Neural cell (in vitro differentiated cells): Measurements from ENCODE around the gene CYP46A1. TPM values are rescaled to one million over a fixed set of nuclear protein-coding genes. Genes with fewer than 3 reads are reported as not detected.

Source experiments
- H2AFZ ChIP-seq: fragments of 200-600, 300-800 bp; sonication (generic), shearing (Covaris generic); 2 replicates; pipeline ENCODE4 v1.6.0; 2014; ENCODE audit warnings: low read depth, mild to moderate bottlenecking, antibody characterized with exemption, low read length, moderate library complexity
- H3F3A ChIP-seq: fragments of 200-600 bp; shearing (Covaris generic); 2 replicates; pipeline ENCODE4 v1.6.1; 2016; ENCODE audit warnings: mild to moderate bottlenecking, moderate library complexity, mixed read lengths, antibody characterized with exemption, low read length; ENCODE audit not compliant: insufficient read depth, poor library complexity, severe bottlenecking
- H3K27ac ChIP-seq: fragments of 200-600, 300-800 bp; sonication (generic), shearing (Covaris generic); 2 replicates; pipeline ENCODE4 v1.5.1; 2014; ENCODE audit warnings: mild to moderate bottlenecking, low read length, moderate library complexity
- H3K27me3 ChIP-seq: fragments of 300-800, 200-600 bp; sonication (generic), shearing (Covaris generic); 2 replicates; pipeline ENCODE4 v1.6.0; 2014; ENCODE audit warnings: mild to moderate bottlenecking, low read depth, low read length, moderate library complexity; ENCODE audit not compliant: insufficient read depth
- H3K36me3 ChIP-seq: fragments of 300-800, 200-600 bp; sonication (generic), shearing (Covaris generic); 2 replicates; pipeline ENCODE4 v1.5.1; 2014; ENCODE audit warnings: mild to moderate bottlenecking, antibody characterized with exemption, low read length, moderate library complexity; ENCODE audit not compliant: insufficient read depth
- H3K4me2 ChIP-seq: fragments of 300-800, 200-600 bp; sonication (generic), shearing (Covaris generic); 2 replicates; pipeline ENCODE4 v1.6.0; 2014; ENCODE audit warnings: mild to moderate bottlenecking, low read length
- H3K4me3 ChIP-seq: fragments of 300-800, 200-600 bp; sonication (generic), shearing (Covaris generic); 2 replicates; pipeline ENCODE4 v1.5.1; 2014; ENCODE audit warnings: mild to moderate bottlenecking, low read length, moderate library complexity
- H3K79me2 ChIP-seq: fragments of 200-600 bp; shearing (Covaris generic); replicated peaks from 2 replicates; pipeline ENCODE4 v1.6.0; 2014; ENCODE audit warnings: mild to moderate bottlenecking, low read length, moderate library complexity; ENCODE audit not compliant: insufficient read depth
- H3K9ac ChIP-seq: fragments of 300-800, 200-600 bp; sonication (generic), shearing (Covaris generic); 2 replicates; pipeline ENCODE4 v1.6.1; 2016; ENCODE audit warnings: mild to moderate bottlenecking, low read length, mixed read lengths
- H3K9me2 ChIP-seq: fragments of 200-600 bp; shearing (Covaris generic); 2 replicates; pipeline ENCODE4 v1.6.1; 2016; ENCODE audit warnings: mild to moderate bottlenecking, low read length, mixed read lengths; ENCODE audit not compliant: insufficient read depth
- H3K9me3 ChIP-seq: fragments of 200-600, 300-800 bp; sonication (generic), shearing (Covaris generic); 2 replicates; pipeline ENCODE4 v1.6.1; 2016; ENCODE audit warnings: mild to moderate bottlenecking, mixed run types, low read length, moderate library complexity, mixed read lengths
- H4K20me1 ChIP-seq: fragments of 200-600 bp; shearing (Covaris generic); 2 replicates; pipeline ENCODE4 v1.6.1; 2016; ENCODE audit warnings: mild to moderate bottlenecking, mixed run types; ENCODE audit not compliant: insufficient read depth
- EP300 ChIP-seq: fragments of 450-650 bp; conservative IDR thresholded peaks from 2 replicates; pipeline ENCODE4 v1.6.1; 2014; ENCODE audit warnings: antibody characterized with exemption, mild to moderate bottlenecking, moderate library complexity; ENCODE audit not compliant: poor library complexity, severe bottlenecking
- EZH2 ChIP-seq: fragments of 200-600, 300-800 bp; shearing (Covaris generic), sonication (generic); IDR thresholded peaks from 2 replicates; pipeline ENCODE4 v1.6.1; 2014; ENCODE audit warnings: antibody characterized with exemption, low read length, borderline replicate concordance, mild to moderate bottlenecking; ENCODE audit not compliant: insufficient read depth, poor library complexity, severe bottlenecking
- MXI1 ChIP-seq: fragments of 450-650 bp; conservative IDR thresholded peaks from 2 replicates; pipeline ENCODE4 v1.6.1; 2014; ENCODE audit warnings: antibody characterized with exemption, mild to moderate bottlenecking; ENCODE audit not compliant: poor library complexity, severe bottlenecking
- POLR2AphosphoS5 ChIP-seq: IDR thresholded peaks from 2 replicates; pipeline ENCODE4 v1.6.1; 2012
- RAD21 ChIP-seq: fragments of 450-650 bp; conservative IDR thresholded peaks from 2 replicates; pipeline ENCODE4 v1.6.1; 2014; ENCODE audit warnings: antibody characterized with exemption, mild to moderate bottlenecking, moderate library complexity
- SMC3 ChIP-seq: fragments of 450-650 bp; conservative IDR thresholded peaks from 2 replicates; pipeline ENCODE4 v1.6.1; 2014; ENCODE audit warnings: antibody characterized with exemption, mild to moderate bottlenecking, moderate library complexity; ENCODE audit not compliant: poor library complexity
- TAF1 ChIP-seq: IDR thresholded peaks from 2 replicates; pipeline ENCODE4 v1.6.1; 2012; ENCODE audit warnings: low read depth
- polyA plus RNA-seq: library from polyadenylated mRNA; depleted of rRNA; stranded (reverse); fragments of >200 nt; gene quantifications from 2 replicates; pipeline ENCODE4 v1.2.3, GENCODE V29; 2014
- TF ChIP-seq, protein P1 (sequence below): fragments of 450-650 bp; IDR thresholded peaks from 2 replicates; pipeline ENCODE4 v1.5.1; 2014; ENCODE audit warnings: antibody characterized with exemption, mild to moderate bottlenecking, moderate library complexity; ENCODE audit not compliant: poor library complexity, severe bottlenecking
- TF ChIP-seq, protein P2 (sequence below): IDR thresholded peaks from 2 replicates; pipeline ENCODE4 v1.6.1; 2012; ENCODE audit warnings: borderline replicate concordance

CYP46A1 gene
- polyA plus RNA-seq, 1 donor from 2014 or later, result 5.4 TPM

DNA sequence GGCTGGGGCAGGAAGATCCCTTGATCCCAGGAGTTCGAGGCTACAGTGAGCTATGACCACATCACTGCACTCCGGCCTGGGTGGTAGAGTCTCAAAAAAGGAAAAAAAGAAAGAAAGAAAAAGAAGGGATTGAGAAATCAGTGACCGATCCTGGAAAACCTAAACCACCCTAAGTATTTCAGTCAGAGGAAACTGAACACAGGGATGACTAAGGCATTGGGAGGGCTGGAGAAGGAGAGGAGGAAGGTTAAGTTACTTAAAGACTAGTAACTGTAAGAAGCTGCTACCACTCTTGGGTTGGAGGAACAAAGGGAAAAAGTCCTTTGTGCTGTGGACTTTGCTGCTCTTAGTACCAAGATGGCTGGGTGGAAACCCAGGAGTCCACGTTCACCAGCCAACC, 28.6 kb upstream of the CYP46A1 start (continued):
- TF ChIP-seq SMC3, result no peak

DNA sequence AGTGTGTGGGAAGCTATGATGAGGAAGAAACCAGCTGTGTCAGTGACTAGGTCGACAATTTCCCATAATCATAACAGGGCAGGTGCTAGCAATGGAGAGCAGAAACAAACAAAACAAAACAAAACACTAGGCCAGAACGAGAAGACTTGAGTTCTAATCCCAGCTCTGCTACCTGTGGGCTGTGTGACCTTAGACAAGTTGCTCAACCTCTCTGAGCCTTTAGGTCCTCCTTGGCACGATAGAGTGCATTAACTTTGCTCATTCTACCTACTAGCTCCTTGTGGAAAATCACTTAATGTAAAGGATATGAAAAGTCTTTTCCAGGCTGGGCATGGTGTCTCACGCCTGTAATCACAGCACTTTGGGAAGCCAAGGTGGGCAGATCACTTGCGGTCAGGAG, 27.9 kb upstream of the CYP46A1 start:
- Histone ChIP-seq H3K9ac (no peak overlapping the region), H4K20me1 (no peaks in the 10 kb centered on the region), H3K79me2 (no peaks in the 10 kb centered on the region), H3K9me2 (no peaks in the 10 kb centered on the region), H3K9me3 (no peaks in the 10 kb centered on the region), H3K36me3 (no peaks in the 10 kb centered on the region), H3K4me3 (no peak overlapping the region), H2AFZ (no peak overlapping the region), H3K4me2 (no peak overlapping the region), H3K27ac (no peak overlapping the region), H3K27me3 (no peaks in the 10 kb centered on the region), H3F3A (no peaks in the 10 kb centered on the region)
- TF ChIP-seq POLR2AphosphoS5 (no peak), SMC3 (no peak), TAF1 (no peak), EP300 (no peak), RAD21 (no peak), EZH2 (no peak), MXI1 (no peak)
- TF ChIP-seq, protein P1, sequence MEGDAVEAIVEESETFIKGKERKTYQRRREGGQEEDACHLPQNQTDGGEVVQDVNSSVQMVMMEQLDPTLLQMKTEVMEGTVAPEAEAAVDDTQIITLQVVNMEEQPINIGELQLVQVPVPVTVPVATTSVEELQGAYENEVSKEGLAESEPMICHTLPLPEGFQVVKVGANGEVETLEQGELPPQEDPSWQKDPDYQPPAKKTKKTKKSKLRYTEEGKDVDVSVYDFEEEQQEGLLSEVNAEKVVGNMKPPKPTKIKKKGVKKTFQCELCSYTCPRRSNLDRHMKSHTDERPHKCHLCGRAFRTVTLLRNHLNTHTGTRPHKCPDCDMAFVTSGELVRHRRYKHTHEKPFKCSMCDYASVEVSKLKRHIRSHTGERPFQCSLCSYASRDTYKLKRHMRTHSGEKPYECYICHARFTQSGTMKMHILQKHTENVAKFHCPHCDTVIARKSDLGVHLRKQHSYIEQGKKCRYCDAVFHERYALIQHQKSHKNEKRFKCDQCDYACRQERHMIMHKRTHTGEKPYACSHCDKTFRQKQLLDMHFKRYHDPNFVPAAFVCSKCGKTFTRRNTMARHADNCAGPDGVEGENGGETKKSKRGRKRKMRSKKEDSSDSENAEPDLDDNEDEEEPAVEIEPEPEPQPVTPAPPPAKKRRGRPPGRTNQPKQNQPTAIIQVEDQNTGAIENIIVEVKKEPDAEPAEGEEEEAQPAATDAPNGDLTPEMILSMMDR, result no peak
- TF ChIP-seq, protein P2, sequence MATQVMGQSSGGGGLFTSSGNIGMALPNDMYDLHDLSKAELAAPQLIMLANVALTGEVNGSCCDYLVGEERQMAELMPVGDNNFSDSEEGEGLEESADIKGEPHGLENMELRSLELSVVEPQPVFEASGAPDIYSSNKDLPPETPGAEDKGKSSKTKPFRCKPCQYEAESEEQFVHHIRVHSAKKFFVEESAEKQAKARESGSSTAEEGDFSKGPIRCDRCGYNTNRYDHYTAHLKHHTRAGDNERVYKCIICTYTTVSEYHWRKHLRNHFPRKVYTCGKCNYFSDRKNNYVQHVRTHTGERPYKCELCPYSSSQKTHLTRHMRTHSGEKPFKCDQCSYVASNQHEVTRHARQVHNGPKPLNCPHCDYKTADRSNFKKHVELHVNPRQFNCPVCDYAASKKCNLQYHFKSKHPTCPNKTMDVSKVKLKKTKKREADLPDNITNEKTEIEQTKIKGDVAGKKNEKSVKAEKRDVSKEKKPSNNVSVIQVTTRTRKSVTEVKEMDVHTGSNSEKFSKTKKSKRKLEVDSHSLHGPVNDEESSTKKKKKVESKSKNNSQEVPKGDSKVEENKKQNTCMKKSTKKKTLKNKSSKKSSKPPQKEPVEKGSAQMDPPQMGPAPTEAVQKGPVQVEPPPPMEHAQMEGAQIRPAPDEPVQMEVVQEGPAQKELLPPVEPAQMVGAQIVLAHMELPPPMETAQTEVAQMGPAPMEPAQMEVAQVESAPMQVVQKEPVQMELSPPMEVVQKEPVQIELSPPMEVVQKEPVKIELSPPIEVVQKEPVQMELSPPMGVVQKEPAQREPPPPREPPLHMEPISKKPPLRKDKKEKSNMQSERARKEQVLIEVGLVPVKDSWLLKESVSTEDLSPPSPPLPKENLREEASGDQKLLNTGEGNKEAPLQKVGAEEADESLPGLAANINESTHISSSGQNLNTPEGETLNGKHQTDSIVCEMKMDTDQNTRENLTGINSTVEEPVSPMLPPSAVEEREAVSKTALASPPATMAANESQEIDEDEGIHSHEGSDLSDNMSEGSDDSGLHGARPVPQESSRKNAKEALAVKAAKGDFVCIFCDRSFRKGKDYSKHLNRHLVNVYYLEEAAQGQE, result no peak

DNA sequence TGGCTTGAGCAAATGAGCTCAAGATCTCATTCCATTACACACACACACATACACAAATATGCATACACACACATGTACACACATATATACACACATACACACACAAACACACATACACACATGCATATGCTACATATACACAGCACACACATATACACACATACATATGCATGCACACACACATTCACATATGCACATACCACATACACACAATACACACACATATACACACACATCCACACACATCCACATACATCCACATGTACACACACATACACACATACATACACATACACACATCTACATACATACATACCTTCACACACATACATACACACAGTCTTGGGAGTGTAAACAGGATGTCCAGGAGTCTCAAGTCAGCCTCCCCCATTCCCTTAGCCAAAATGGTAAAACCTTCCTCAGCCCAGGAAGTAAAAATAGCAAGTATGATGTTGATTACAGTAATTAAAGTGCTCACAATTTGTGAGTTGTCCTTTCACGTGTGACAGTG, 26.4 kb upstream of the CYP46A1 start:
- Histone ChIP-seq H3K27ac (no peak overlapping the region), H3K27me3 (no peaks in the 10 kb centered on the region), H4K20me1 (no peaks in the 10 kb centered on the region), H3K9ac (no peak overlapping the region), H3K9me3 (no peaks in the 10 kb centered on the region), H3K4me3 (no peak overlapping the region), H3K79me2 (no peaks in the 10 kb centered on the region), H3K4me2 (no peak overlapping the region), H3F3A (no peaks in the 10 kb centered on the region), H3K9me2 (no peaks in the 10 kb centered on the region), H3K36me3 (no peaks in the 10 kb centered on the region), H2AFZ (no peak overlapping the region)
- TF ChIP-seq RAD21 (no peak), EP300 (no peak), MXI1 (no peak), EZH2 (no peak)
- TF ChIP-seq, protein P2, result no peak
